Measurements from ENCODE around the gene ZNF236. TPM values are rescaled to one million over a fixed set of nuclear protein-coding genes. Genes with fewer than 3 reads are reported as not detected.
A peak's percentile ranks its signal among the peaks of the same experiment; 100 is the strongest.
"Not testable (repeated sequence)": the region's sequence is repeated elsewhere in the genome, so short reads cannot be mapped to it uniquely, and the experiment has no call there.

ZNF236 gene
- total RNA-seq, 4 donors from 2014 or later, result 15.6 to 28.0 (median 20.6) TPM

DNA sequence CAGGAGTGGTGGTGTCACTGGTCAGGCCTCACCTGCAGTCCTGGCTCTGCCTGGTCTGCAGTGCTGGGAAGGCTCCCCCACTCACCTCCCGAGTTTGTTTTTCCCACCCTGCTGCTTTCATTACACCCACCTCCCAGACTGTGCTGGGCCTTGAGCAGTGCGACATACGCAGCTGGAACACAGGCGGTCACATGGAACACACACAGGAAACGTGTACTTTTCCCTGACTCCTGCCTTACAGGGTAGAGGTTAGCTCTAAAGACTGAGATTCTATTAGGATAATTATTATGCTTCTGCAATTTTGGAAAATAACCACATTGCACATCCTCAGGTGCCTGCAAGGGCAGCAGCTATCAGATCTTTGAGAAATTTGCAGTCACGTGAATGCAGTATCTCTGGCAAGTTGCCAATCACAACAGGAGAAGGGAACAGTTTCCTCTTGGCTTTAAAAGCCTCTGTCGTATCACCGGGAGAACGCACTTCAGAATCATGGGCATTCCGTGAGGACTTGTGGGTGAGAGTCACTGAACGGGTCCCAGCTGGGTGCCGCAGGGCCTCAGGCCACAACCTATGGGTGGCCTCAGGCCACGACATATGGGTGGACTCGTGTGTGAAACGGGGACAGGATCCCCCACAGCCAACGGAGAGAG is 136.5 kb downstream of the ZNF236 start:
- Histone ChIP-seq H3K4me3 (replicated peaks in 1 of 3) (no peak overlapping the region), H3K36me3 (peaks cover 0 to 6% of the 10 kb centered on the region in 2 donors), H3K4me1 (peaks cover 25 to 36% of the 10 kb centered on the region in 2 donors), H3K27me3 (no peaks in the 10 kb centered on the region), H3K27ac (no peak overlapping the region), H3K9me3 (no peaks in the 10 kb centered on the region)
- 66 to 73% methylated on average over 12 to 16 of the region's 16 CpGs for WGBS, 2 donors
- intact Hi-C loops (cut with DNase I), result no loop called here
- TF ChIP-seq CTCF (IDR thresholded peaks at IDR 0.05), result no peak
- TF ChIP-seq POLR2A (IDR thresholded peaks at IDR 0.05), result no peak
- peak in 1 of 2 donors; percentile 28 for DNase-seq

DNA sequence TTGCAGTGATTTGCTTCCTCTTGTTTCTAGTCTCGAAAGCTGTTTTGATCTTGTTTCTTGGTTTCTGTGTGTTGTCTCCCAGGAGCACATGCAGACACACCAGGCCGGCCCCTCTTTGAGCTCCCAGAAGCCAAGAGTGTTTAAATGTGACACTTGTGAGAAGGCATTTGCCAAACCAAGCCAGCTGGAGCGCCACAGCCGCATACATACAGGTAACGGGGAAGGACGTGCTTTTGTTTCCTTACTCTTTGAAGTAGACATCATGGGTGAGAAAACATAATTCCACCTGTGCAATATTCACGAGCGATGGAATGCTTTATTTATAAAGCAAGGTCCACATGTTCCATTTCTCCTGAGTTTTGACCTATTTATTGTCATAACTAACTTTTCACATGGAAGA is 137.2 kb downstream of the ZNF236 start:
- H3K4me1 ChIP-seq, result peaks cover 17 to 28% of the 10 kb centered on the region in 2 donors
- H3K9me3 ChIP-seq, result no peaks in the 10 kb centered on the region
- intact Hi-C loops (cut with DNase I), result no loop called here
- no peak for TF ChIP-seq POLR2A (IDR thresholded peaks at IDR 0.05)
- TF ChIP-seq CTCF (IDR thresholded peaks at IDR 0.05), result no peak
- WGBS, 2 donors, result 94 to 97% methylated on average over 8 of the region's 8 CpGs
- no peak overlapping the region for H3K4me3 ChIP-seq (replicated peaks in 1 of 3)
- no peak overlapping the region for H3K27ac ChIP-seq
- H3K27me3 ChIP-seq, result no peaks in the 10 kb centered on the region
- no peak for DNase-seq
- peaks cover 0 to 6% of the 10 kb centered on the region in 2 donors for H3K36me3 ChIP-seq

- Histone ChIP-seq H3K4me1 (peaks cover 9 to 23% of the 10 kb centered on the region in 2 donors), H3K27me3 (no peaks in the 10 kb centered on the region), H3K9me3 (no peaks in the 10 kb centered on the region), H3K36me3 (peaks cover 0 to 6% of the 10 kb centered on the region in 2 donors), H3K4me3 (replicated peaks in 1 of 3) (no peak overlapping the region), H3K27ac (no peak overlapping the region)
- DNase-seq, result no peak
- 96 to 97% methylated on average over 14 to 16 of the region's 16 CpGs for WGBS, 2 donors
- intact Hi-C loops (cut with DNase I), result no loop called here
- TF ChIP-seq CTCF (IDR thresholded peaks at IDR 0.05), result no peak
- no peak for TF ChIP-seq POLR2A (IDR thresholded peaks at IDR 0.05)
Measured at GRCh38 chr18:76960528-76961035, 138.2 kb downstream of the ZNF236 start.

GRCh38 chr18:76962851-76963250 is 140.5 kb downstream of the ZNF236 start:
- DNase-seq, result no peak
- no peaks in the 10 kb centered on the region for H3K9me3 ChIP-seq
- WGBS, 2 donors, result 93 to 100% methylated on average over 1 of the region's 1 CpG
- H3K27ac ChIP-seq, result no peak overlapping the region
- no peaks in the 10 kb centered on the region for H3K27me3 ChIP-seq
- intact Hi-C loops (cut with DNase I), result no loop called here
- peaks cover 0 to 6% of the 10 kb centered on the region in 2 donors for H3K36me3 ChIP-seq
- H3K4me3 ChIP-seq (replicated peaks in 1 of 3), result no peak overlapping the region
- peaks cover 4 to 13% of the 10 kb centered on the region in 2 donors for H3K4me1 ChIP-seq
- TF ChIP-seq CTCF (IDR thresholded peaks at IDR 0.05) (no peak), POLR2A (IDR thresholded peaks at IDR 0.05) (no peak)

GRCh38 chr18:76963936-76964335 is 141.6 kb downstream of the ZNF236 start:
- H3K9me3 ChIP-seq, result no peaks in the 10 kb centered on the region
- no peaks in the 10 kb centered on the region for H3K27me3 ChIP-seq
- H3K4me1 ChIP-seq, result peaks cover 6 to 20% of the 10 kb centered on the region in 2 donors
- no peak for DNase-seq
- H3K27ac ChIP-seq, result no peak overlapping the region
- intact Hi-C loops (cut with DNase I), result no loop called here
- 93 to 95% methylated on average over 2 of the region's 2 CpGs for WGBS, 2 donors
- H3K36me3 ChIP-seq, result peaks cover 0 to 6% of the 10 kb centered on the region in 2 donors
- no peak for TF ChIP-seq CTCF (IDR thresholded peaks at IDR 0.05)
- TF ChIP-seq POLR2A (IDR thresholded peaks at IDR 0.05), result no peak
- H3K4me3 ChIP-seq (replicated peaks in 1 of 3), result no peak overlapping the region

DNA sequence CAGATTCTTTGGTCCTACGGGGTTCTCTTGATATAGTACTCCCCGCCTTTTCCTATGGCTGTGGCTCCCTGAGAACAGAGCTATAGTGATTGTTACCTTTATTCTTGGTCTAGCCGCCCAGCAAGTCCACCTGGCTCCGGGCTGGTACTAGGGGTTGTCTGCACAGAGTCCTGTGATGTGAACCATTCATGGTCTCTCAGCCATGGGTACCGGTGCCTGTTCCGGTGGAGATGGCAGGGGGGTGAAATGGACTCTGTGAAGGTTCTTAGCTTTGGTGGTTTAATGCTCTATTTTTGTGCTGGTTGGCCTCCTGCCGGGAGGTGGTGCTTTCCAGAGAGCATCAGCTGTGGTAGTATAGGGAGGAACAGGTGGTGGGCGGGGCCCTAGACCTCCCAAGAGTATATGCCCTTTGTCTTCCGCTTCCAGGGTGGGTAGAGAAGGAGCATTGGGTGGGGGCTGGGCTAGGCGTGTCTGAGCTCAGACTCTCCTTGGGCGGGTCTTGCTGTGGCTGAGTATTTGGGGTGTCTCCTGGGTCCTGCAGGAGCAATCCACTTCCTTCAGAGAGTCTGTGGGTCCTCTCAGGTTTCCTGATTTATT is 143.3 kb downstream of the ZNF236 start:
- H3K9me3 ChIP-seq; H3K36me3 ChIP-seq; H3K27ac ChIP-seq; DNase-seq; intact Hi-C loops (cut with DNase I); H3K27me3 ChIP-seq; H3K4me3 ChIP-seq (replicated peaks in 1 of 3): not testable (repeated sequence)
- WGBS, 2 donors, result 95 to 98% methylated on average over 11 of the region's 11 CpGs
- peaks cover 6 to 28% of the 10 kb centered on the region in 2 donors for H3K4me1 ChIP-seq

DNA sequence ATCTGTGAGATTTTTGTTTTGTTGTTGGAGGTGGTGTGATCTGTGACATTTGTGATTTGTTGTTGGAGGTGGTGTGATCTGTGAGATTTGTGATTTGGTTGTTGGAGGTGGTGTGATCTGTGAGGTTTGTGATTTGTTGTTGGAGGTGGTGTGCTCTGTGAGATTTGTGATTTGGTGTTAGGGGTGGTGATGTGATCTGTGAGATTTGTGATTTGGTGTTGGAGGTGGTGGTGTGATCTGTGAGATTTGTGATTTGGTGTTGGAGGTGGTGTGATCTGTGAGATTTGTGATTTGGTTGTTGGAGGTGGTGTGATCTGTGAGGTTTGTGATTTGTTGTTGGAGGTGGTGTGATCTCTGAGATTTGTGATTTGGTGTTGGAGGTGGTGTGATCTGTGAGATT is 144.9 kb downstream of the ZNF236 start:
- H3K9me3 ChIP-seq; DNase-seq; H3K4me3 ChIP-seq (replicated peaks in 1 of 3); H3K27me3 ChIP-seq; intact Hi-C loops (cut with DNase I); H3K36me3 ChIP-seq: not testable (repeated sequence)
- H3K27ac ChIP-seq, result peak overlapping the region in 2 of 3 donors; percentile 49 to 67
- H3K4me1 ChIP-seq, result peaks cover 11 to 34% of the 10 kb centered on the region in 2 donors
